PC-9 (cell line): ENCODE results near the gene NFKBIA.

Source experiments
- EZH2 ChIP-seq: fragments of 200-600 bp; sonication (generic); IDR thresholded peaks from 2 replicates; pipeline ENCODE4 v1.8.0; 2017; ENCODE audit warnings: antibody characterized with exemption, low read depth
- TF ChIP-seq, protein P1 (sequence below): fragments of 200-600 bp; sonication (generic); conservative IDR thresholded peaks from 2 replicates; pipeline ENCODE4 v1.6.1; 2017; ENCODE audit warnings: mixed run types, antibody characterized with exemption, mild to moderate bottlenecking, moderate library complexity

DNA sequence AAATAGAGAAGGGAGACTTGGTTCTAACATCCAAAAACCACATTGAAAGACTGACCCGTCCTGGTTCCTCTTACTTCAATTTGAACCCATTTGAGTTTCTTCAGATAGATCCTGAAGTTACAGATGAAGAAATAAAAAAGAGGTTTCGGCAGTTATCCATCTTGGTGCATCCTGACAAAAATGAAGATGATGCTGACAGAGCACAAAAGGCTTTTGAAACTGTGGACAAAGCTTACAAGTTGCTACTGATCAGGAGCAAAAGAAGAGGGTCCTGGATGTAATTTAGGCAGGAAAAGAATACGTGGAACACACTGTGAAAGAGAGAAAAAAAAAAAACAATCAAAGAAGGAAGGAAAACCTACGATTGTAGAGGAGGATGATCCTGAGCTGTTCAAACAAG is 25.4 kb upstream of the NFKBIA start:
- TF ChIP-seq, protein P1, sequence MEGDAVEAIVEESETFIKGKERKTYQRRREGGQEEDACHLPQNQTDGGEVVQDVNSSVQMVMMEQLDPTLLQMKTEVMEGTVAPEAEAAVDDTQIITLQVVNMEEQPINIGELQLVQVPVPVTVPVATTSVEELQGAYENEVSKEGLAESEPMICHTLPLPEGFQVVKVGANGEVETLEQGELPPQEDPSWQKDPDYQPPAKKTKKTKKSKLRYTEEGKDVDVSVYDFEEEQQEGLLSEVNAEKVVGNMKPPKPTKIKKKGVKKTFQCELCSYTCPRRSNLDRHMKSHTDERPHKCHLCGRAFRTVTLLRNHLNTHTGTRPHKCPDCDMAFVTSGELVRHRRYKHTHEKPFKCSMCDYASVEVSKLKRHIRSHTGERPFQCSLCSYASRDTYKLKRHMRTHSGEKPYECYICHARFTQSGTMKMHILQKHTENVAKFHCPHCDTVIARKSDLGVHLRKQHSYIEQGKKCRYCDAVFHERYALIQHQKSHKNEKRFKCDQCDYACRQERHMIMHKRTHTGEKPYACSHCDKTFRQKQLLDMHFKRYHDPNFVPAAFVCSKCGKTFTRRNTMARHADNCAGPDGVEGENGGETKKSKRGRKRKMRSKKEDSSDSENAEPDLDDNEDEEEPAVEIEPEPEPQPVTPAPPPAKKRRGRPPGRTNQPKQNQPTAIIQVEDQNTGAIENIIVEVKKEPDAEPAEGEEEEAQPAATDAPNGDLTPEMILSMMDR = no peak
- no peak for TF ChIP-seq EZH2
